ENCODE results near the gene LCK. TPM values are rescaled to one million over a fixed set of nuclear protein-coding genes. Genes with fewer than 3 reads are reported as not detected.

Gene LCK
- not detected in 2 replicates for total RNA-seq

DNA sequence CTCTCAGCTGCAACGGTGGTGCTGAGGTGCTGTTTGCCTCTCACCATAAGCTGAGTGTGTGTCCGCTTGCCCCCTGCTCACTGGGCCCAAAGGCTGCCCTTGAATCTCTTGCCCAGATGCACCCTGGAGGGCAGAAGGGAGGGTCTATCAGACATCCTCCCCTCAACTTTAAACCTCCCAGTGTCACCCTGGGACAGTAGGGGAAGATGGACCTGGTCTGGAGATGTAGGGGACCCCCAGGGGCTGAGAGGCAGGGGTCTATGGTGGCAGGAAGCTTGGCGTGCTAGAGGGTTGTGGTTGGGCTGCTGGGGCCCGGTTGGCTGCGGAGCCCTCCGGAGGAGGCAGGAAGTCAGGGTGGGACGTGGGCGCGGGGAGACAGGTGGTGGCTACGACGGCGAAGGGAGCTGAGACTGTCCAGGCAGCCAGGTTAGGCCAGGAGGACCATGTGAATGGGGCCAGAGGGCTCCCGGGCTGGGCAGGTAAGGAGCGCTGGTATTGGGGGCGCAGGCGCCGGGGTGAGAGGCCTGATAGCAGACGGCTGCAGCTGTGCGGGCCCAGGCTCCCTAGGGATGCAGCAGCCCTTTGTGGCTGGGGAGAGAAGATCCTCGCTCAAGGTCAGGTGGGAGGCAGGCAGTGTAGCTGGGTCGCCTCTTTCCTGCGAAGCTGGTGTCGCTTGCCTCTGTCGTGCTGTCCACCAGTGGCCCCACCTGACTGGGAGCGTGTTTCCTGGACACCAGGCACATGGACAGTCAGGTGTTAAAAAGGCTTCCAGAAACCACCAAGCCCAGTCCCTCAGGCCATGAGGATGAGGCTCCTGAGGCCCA is at the start of gene LCK:
Gene LCK (plus strand): TSS at position 373 of the 824 bp plus-strand sequence. CDS start 23,065 bp downstream, outside the sequence.

GRCh38 chr1:32205401-32206370 is 45.4 kb upstream of the LCK start, which contains the start of gene IQCC:
IQCC (plus strand) TSS chr1:32205671; CDS start chr1:32205682, 11 bp downstream.

GRCh38 chr1:32208891-32209328 is 42.2 kb upstream of the LCK start, which contains the start of gene DCDC2B:
DCDC2B (plus strand) TSS chr1:32209089; CDS start chr1:32209094, 5 bp downstream.

DNA sequence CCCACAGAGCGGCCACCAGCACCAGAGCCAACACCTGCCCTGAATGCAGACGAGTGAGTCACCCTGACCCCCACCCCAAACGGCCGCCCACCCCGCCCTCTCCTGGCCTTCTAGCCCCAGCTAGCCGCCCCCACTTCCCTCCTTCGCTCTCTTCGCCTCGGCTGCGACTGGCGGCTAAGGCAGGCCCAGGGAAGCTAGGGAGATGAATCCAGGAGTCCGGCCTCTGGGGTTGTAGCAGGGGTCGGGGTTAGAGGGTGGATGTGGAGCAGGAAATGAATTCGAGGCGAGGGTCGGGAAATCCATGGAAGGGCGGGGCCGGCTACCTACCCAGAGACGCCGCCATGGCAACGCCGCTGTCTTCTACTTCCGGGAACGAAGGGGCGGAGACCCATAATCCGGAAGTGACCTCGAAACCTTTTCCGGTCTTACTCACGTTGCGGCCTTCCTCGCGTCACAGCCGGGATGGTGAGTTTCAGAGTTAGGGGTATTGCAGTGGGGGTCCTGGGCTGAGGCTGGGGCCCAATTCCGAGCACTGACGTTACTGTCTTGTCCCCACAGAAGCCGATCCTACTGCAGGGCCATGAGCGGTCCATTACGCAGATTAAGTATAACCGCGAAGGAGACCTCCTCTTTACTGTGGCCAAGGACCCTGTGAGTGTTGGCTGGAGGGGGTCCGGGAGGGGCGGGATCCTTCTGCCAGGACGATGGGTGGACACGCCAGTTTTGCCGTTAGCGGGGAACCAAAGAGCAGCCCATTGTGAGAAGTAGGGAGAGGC is 28.9 kb upstream of the LCK start, which contains the start of the genes EIF3I and TMEM234:
Gene EIF3I (plus strand): TSS at position 428 of the 776 bp plus-strand sequence. CDS start 35 bp downstream, at position 463.
Gene TMEM234 (minus strand): TSS at position 374 of the 776 bp plus-strand sequence. CDS start 31 bp downstream, at position 343.

DNA sequence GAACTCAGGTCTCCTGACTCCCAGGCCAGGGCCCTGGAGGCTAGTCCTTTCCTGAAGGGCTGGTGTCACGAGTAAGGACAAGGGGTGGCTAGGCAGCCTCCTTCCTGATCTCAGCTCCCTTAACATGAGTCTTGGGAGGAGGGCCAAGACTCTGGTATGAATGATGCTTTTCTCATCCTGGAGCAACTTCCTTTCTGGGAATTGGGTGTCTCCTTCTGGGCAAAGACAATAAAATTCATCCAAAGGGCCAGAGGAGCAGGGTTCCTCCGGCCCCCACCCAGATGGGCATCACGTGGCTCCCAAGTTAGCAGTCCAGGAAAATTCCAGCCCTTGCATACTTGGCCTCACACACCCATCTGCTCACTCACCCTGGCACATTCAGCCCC is 4.2 kb upstream of the LCK start, which contains the start of gene FAM167B:
Gene FAM167B (plus strand): TSS at position 335 of the 386 bp plus-strand sequence. CDS start 200 bp downstream, outside the sequence.

DNA sequence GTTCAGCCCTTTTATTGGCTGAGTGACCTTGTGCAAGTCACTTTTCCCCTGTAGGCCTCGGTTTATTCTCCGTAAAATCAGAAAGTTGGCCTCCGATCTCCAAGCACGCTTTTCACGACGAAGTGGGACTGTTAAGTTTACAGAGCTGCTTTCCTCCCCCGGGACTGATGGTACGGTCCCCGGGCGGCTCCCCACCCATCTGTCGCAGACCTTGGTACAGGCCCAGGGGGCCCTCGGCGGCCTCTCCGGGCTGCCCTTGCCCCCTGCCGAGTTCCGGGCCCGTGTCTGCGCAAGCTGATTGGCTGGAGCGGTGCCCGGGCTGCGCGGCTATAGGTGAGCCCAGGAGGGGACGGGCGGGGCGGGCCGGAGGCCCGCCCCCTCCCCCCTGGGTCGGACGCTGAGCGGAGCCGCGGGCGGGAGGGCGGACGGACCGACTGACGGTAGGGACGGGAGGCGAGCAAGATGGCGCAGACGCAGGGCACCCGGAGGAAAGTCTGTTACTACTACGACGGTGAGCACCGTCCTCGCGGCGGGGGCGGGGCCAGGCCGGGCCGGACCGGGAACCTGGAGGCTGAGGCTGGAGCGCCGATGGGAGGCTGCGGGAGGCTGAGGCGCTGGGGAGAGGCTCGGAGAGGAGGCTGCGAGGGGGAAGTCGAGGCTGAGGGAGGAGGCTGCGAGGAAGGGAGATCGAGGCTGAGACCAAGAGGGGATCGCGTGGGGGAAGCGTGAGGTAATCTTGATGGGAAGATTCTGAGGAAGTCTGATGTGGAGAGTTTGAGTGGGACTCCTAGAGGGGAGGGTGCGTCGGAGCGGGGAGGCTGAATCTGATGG is 40.9 kb downstream of the LCK start, which contains the start of gene HDAC1:
Gene HDAC1 (plus strand): TSS at position 376 of the 831 bp plus-strand sequence. CDS start 87 bp downstream, at position 463.

Small RNA genes lying within 50 kb of the gene (small RNA-seq; reads per million reads assigned to genes)
- gene RF00017: not detected
- not detected for gene RF00019

Other genes starting within 250 kb of the LCK start
- 72.8 and 82.4 TPM in 2 replicates for gene KHDRBS1, start 237.4 kb upstream of the LCK start, total RNA-seq
- gene TMEM39B, start 178.3 kb upstream of the LCK start, total RNA-seq: 17.6 and 19.3 TPM in 2 replicates
- gene KPNA6, start 143.2 kb upstream of the LCK start, total RNA-seq: 75.8 and 84.3 TPM in 2 replicates
- gene TXLNA, start 71.6 kb upstream of the LCK start, total RNA-seq: 93.1 and 95.1 TPM in 2 replicates
- gene CCDC28B, start 50.7 kb upstream of the LCK start, total RNA-seq: 11.8 and 12.4 TPM in 2 replicates
- gene IQCC, start 45.6 kb upstream of the LCK start, total RNA-seq: 1.3 and 1.8 TPM in 2 replicates
- not detected in 2 replicates for gene DCDC2B, start 42.2 kb upstream of the LCK start, total RNA-seq
- 18.0 and 18.6 TPM in 2 replicates for gene TMEM234, start 28.9 kb upstream of the LCK start, total RNA-seq
- gene EIF3I, start 28.9 kb upstream of the LCK start, total RNA-seq: 309 and 330 TPM in 2 replicates
- gene FAM167B, start 4.0 kb upstream of the LCK start, total RNA-seq: 1.3 and 2.9 TPM in 2 replicates
- gene HDAC1, start 40.8 kb downstream of the LCK start, total RNA-seq: 101 TPM in 2 replicates
- gene MARCKSL1, start 85.0 kb downstream of the LCK start, total RNA-seq: 173 and 204 TPM in 2 replicates
- 1.8 and 2.0 TPM in 2 replicates for gene FAM229A, start 111.2 kb downstream of the LCK start, total RNA-seq
- 0.19 and 0.98 TPM in 2 replicates for gene TSSK3, start 111.3 kb downstream of the LCK start, total RNA-seq
- gene BSDC1, start 143.2 kb downstream of the LCK start, total RNA-seq: 60.4 and 65.8 TPM in 2 replicates
- under 0.01 TPM in 2 replicates for gene ZBTB8B, start 213.8 kb downstream of the LCK start, total RNA-seq

All from vein endothelial cell (primary cell).